Measurements from ENCODE around the gene RFC2. TPM values are rescaled to one million over a fixed set of nuclear protein-coding genes. Genes with fewer than 3 reads are reported as not detected.
A peak's percentile ranks its signal among the peaks of the same experiment; 100 is the strongest.

RFC2 gene
- total RNA-seq, 1 donor from 2014 or later, result 37.7 TPM

- Histone ChIP-seq H3K4me1 (peaks cover 0 to 11% of the 10 kb centered on the region in 2 donors), H3K27ac (no peak overlapping the region), H3K4me3 (no peak overlapping the region), H3K9me3 (no peaks in the 10 kb centered on the region), H3K27me3 (no peaks in the 10 kb centered on the region), H3K36me3 (no peaks in the 10 kb centered on the region)
- intact Hi-C loops (cut with DNase I), result no loop called here
- no peak for TF ChIP-seq CTCF (IDR thresholded peaks at IDR 0.05)
- no peak for DNase-seq (ENCODE audit: low spot score in 2 of 2)
Measured at GRCh38 chr7:74280985-74281384, 26.8 kb upstream of the RFC2 start.

- Histone ChIP-seq H3K27ac (no peak overlapping the region), H3K27me3 (no peaks in the 10 kb centered on the region), H3K9me3 (no peaks in the 10 kb centered on the region), H3K4me1 (peaks cover 0 to 19% of the 10 kb centered on the region in 2 donors), H3K36me3 (no peaks in the 10 kb centered on the region), H3K4me3 (no peak overlapping the region)
- TF ChIP-seq CTCF (IDR thresholded peaks at IDR 0.05), result no peak
- no peak for DNase-seq (ENCODE audit: low spot score in 2 of 2)
- intact Hi-C loops (cut with DNase I), result no loop called here
Measured at GRCh38 chr7:74277636-74278035, 23.4 kb upstream of the RFC2 start.

GRCh38 chr7:74275401-74275881 is 21.2 kb upstream of the RFC2 start:
- peaks cover 0 to 19% of the 10 kb centered on the region in 2 donors for H3K4me1 ChIP-seq
- no peak overlapping the region for H3K27ac ChIP-seq
- no peaks in the 10 kb centered on the region for H3K9me3 ChIP-seq
- intact Hi-C loops (cut with DNase I), result no loop called here
- H3K4me3 ChIP-seq, result no peak overlapping the region
- H3K27me3 ChIP-seq, result no peaks in the 10 kb centered on the region
- no peak for DNase-seq (ENCODE audit: low spot score in 2 of 2)
- no peaks in the 10 kb centered on the region for H3K36me3 ChIP-seq
- TF ChIP-seq CTCF (IDR thresholded peaks at IDR 0.05), result peak in 2 of 3 experiments; percentile 26 to 40

GRCh38 chr7:74272305-74273038 is 18.3 kb upstream of the RFC2 start:
- intact Hi-C loops (cut with DNase I), result loop anchor here (2.0 kb wide), 1 partner anchor 18 kb away; the partner anchor contains the start of gene RFC2
- H3K27ac ChIP-seq, result peak overlapping the region; percentile 83 to 88
- TF ChIP-seq CTCF (IDR thresholded peaks at IDR 0.05), result no peak
- no peaks in the 10 kb centered on the region for H3K36me3 ChIP-seq
- H3K27me3 ChIP-seq, result no peaks in the 10 kb centered on the region
- H3K9me3 ChIP-seq, result no peaks in the 10 kb centered on the region
- peak; percentile 63 to 87 for DNase-seq (ENCODE audit: low spot score in 2 of 2)
- peaks cover 0 to 8% of the 10 kb centered on the region in 2 donors for H3K4me1 ChIP-seq
- H3K4me3 ChIP-seq, result no peak overlapping the region

GRCh38 chr7:74271742-74272141 is 17.5 kb upstream of the RFC2 start:
- Histone ChIP-seq H3K27ac (peak overlapping the region; percentile 83 to 88), H3K36me3 (no peaks in the 10 kb centered on the region), H3K27me3 (no peaks in the 10 kb centered on the region), H3K4me1 (peaks cover 0 to 8% of the 10 kb centered on the region in 2 donors), H3K9me3 (no peaks in the 10 kb centered on the region), H3K4me3 (no peak overlapping the region)
- no peak for TF ChIP-seq CTCF (IDR thresholded peaks at IDR 0.05)
- intact Hi-C loops (cut with DNase I), result loop anchor here (2.0 kb wide), 1 partner anchor 17 kb away; the partner anchor contains the start of gene RFC2
- DNase-seq (ENCODE audit: low spot score in 2 of 2), result no peak

Data from ascending aorta (tissue), 2 donors.